Measurements from ENCODE around the gene HDAC9.
A peak's percentile ranks its signal among the peaks of the same experiment; 100 is the strongest.

HDAC9 gene

DNA sequence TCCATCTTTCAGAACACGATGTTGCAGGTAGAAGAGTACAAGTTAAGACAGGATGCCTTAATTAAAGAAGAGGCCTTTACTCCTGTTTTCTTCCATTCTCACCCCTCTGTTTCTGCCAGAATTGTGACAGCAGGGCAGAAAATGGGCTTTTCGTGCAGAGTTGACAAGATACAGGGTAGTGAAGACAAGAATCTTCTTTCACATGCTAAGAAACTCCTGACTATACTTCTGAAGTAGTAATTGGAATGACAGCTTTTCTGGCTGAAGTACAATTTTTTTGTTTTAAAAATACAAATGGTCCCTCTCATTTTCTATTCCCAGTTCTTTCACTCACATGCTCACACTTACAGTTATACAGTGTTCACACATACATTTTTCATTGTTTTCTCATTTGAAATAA, 22.1 kb downstream of the HDAC9 start:
- TF ChIP-seq, protein P1, sequence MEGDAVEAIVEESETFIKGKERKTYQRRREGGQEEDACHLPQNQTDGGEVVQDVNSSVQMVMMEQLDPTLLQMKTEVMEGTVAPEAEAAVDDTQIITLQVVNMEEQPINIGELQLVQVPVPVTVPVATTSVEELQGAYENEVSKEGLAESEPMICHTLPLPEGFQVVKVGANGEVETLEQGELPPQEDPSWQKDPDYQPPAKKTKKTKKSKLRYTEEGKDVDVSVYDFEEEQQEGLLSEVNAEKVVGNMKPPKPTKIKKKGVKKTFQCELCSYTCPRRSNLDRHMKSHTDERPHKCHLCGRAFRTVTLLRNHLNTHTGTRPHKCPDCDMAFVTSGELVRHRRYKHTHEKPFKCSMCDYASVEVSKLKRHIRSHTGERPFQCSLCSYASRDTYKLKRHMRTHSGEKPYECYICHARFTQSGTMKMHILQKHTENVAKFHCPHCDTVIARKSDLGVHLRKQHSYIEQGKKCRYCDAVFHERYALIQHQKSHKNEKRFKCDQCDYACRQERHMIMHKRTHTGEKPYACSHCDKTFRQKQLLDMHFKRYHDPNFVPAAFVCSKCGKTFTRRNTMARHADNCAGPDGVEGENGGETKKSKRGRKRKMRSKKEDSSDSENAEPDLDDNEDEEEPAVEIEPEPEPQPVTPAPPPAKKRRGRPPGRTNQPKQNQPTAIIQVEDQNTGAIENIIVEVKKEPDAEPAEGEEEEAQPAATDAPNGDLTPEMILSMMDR (IDR thresholded peaks at IDR 0.05; ENCODE audit: insufficient read depth, low read length, poor library complexity, severe bottlenecking): no peak
- no peaks in the 10 kb centered on the region for H3K27me3 ChIP-seq (replicated peaks; ENCODE audit: control insufficient read depth, insufficient read depth, low read length)
- DNase-seq (ENCODE audit: extremely low read depth, insufficient read length): no peak
- H3K36me3 ChIP-seq (ENCODE audit: control insufficient read depth, insufficient read depth, low read length): no peaks in the 10 kb centered on the region; the same call in 1 of the 2 replicates
- H3K4me3 ChIP-seq (replicated peaks; ENCODE audit: low read depth, low read length): peak overlapping the region; percentile 1; the same call in 1 of the 2 replicates

DNA sequence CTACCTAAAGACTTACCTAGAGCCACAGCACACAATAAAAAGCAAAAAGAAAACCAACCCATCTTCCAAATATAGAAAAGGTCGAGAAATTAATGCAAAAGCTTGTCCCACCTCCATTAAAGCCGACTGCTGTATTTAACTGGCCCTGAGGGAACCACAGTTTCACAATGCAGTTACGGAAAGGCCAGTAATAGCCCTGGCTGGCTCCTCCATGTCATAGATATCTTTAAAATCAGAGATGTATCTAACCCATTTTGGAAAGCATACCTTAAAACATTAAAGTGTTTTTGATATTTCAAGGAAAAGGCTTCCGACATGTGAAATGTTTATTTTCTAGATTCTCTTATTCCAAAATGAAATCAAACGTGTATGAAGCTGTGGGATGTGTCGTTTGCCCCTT, 23.0 kb downstream of the HDAC9 start:
- Histone ChIP-seq H3K4me3 (replicated peaks; ENCODE audit: low read depth, low read length) (peak overlapping the region; percentile 35), H3K36me3 (ENCODE audit: control insufficient read depth, insufficient read depth, low read length) (no peaks in the 10 kb centered on the region), H3K27me3 (replicated peaks; ENCODE audit: control insufficient read depth, insufficient read depth, low read length) (no peaks in the 10 kb centered on the region)
- DNase-seq (ENCODE audit: extremely low read depth, insufficient read length): no peak
- TF ChIP-seq, protein P1 (IDR thresholded peaks at IDR 0.05; ENCODE audit: insufficient read depth, low read length, poor library complexity, severe bottlenecking): no peak

DNA sequence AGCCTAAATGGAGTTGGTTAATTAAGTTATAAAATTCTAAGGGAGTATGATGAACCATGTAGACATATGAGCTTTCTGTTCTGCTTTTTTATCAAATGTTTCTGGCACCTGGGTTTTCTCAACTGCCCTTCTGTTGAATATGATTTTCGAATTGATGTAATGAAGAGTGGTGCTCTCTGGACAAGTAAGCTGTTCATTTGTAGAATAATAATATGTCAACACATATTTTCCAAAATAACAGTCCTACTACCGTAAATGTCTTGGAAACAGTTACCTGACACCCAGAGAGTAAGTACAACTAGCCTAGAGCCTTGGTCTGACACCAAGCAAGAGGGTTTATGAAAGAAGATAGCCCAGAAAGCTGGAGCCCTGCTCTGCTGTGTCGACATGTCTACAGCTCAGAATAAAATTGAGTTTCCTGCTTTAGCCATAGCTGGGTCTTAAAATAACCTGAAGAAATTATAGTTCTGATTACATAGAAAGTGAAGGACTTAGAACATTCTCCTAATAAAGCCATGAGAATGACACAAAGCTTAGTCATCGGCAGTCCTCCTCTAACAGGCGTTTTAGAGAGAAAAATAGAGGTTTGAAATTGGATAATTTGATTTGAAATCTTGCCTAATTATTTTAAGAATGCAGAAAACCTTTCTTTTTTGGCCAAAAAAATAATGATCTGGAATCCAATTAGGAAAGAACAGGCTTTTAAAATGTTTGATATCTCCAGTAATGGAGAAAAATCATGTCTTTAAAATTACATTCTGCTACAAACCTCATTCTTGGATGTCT, 25.1 kb downstream of the HDAC9 start:
- TF ChIP-seq, protein P1 (IDR thresholded peaks at IDR 0.05; ENCODE audit: insufficient read depth, low read length, poor library complexity, severe bottlenecking): no peak
- H3K4me3 ChIP-seq (replicated peaks; ENCODE audit: low read depth, low read length): peak overlapping the region; percentile 31

DNA sequence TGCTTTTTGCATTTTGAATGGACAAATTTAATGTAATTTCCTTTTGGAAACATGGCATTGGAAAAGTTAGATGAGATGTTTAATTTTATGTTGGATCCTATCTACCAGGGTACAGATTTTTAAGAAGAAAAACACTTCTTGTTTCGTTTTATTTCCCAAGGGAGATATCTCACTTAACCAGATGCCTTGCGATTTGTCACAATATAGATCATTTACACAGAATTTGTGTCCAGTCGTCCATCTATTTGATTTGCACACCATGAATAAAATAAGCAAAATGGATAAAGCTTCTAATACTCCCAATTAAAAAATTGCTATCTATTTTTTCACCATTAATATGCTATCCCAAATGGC, 25.7 kb downstream of the HDAC9 start:
- no peaks in the 10 kb centered on the region for H3K27me3 ChIP-seq (replicated peaks; ENCODE audit: control insufficient read depth, insufficient read depth, low read length)
- TF ChIP-seq, protein P1 (IDR thresholded peaks at IDR 0.05; ENCODE audit: insufficient read depth, low read length, poor library complexity, severe bottlenecking): no peak
- DNase-seq (ENCODE audit: extremely low read depth, insufficient read length): no peak
- H3K4me3 ChIP-seq (replicated peaks; ENCODE audit: low read depth, low read length): peak overlapping the region; percentile 31
- H3K36me3 ChIP-seq (ENCODE audit: control insufficient read depth, insufficient read depth, low read length): no peaks in the 10 kb centered on the region

More for the DNA sequence above, 25.1 kb downstream of the HDAC9 start:
- peak; percentile 67 for DNase-seq (ENCODE audit: extremely low read depth, insufficient read length)
- H3K36me3 ChIP-seq (ENCODE audit: control insufficient read depth, insufficient read depth, low read length): no peaks in the 10 kb centered on the region
- H3K27me3 ChIP-seq (replicated peaks; ENCODE audit: control insufficient read depth, insufficient read depth, low read length): no peaks in the 10 kb centered on the region

DNA sequence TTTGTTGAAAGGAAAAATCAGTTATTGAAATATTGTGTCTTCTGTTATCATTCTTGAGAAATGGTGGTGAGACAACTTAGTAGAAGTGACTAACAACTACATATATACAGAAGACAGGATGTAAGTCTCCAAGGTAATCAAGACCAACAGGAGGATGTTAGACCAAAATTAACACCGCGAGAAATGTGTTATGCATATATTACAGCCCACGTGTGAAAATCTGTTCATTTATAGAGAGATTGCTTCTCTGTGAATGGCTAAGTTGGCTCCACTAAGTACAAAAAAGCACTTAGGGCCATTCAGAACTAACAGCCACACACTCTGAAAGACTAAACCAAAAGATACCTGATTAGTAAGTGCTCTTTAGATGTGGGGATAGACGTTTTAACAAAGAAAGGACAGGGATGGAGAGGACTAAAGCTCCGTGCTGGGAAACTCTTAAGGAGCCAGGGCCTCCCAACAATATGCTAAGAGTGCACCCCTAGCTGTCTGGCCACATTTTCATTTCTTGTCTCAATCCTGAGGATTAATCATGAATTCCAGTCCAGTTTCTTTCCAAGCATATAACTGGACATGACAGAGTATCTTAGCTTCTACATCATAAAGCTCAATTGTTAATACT, 26.5 kb downstream of the HDAC9 start:
- H3K4me3 ChIP-seq (replicated peaks; ENCODE audit: low read depth, low read length): no peak overlapping the region; the same call in 1 of the 2 replicates
- TF ChIP-seq, protein P1 (IDR thresholded peaks at IDR 0.05; ENCODE audit: insufficient read depth, low read length, poor library complexity, severe bottlenecking): no peak
- no peaks in the 10 kb centered on the region for H3K36me3 ChIP-seq (ENCODE audit: control insufficient read depth, insufficient read depth, low read length)
- no peaks in the 10 kb centered on the region for H3K27me3 ChIP-seq (replicated peaks; ENCODE audit: control insufficient read depth, insufficient read depth, low read length)
- peak; percentile 52 for DNase-seq (ENCODE audit: extremely low read depth, insufficient read length)
